Epithelial cell of esophagus (primary cell): ENCODE results near the gene KLF3.

ENCODE experiments used
- DNase-seq: peaks from one replicate; pipeline ENCODE4 v3.0.0; 2010; ENCODE audit warnings: low read depth
- H3K4me3 ChIP-seq: 2 replicates; pipeline ENCODE4 v1.5.1; 2011; ENCODE audit warnings: mild to moderate bottlenecking, low read length, control low read depth
- TF ChIP-seq, protein P1 (sequence below): IDR thresholded peaks from 2 replicates; pipeline ENCODE4 v1.5.1; 2011; ENCODE audit warnings: low read depth, mild to moderate bottlenecking, low read length, control low read depth, inconsistent platforms; ENCODE audit not compliant: insufficient read depth; ENCODE audit errors: missing control alignments

Gene KLF3

DNA sequence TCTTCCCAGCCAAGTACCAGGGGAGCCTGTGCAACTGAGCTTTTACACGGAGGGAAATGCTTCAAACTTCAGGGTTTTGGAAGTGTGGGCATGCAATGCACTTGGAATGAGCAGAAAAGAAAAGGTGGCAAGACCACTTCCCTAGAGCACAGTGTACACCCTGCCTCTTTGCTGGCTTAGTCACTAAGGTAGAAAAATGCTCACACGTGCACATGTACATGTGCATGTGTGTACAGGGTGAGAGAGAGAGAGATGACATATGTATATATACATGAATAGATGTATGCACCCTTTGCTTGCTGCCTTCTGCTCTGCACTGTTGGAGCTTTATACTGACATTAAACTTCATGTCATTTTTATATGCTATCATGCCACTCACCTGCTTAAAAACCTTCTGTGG lies 7.9 kb upstream of the KLF3 start:
- no peak overlapping the region for H3K4me3 ChIP-seq
- DNase-seq = no peak
- TF ChIP-seq, protein P1, sequence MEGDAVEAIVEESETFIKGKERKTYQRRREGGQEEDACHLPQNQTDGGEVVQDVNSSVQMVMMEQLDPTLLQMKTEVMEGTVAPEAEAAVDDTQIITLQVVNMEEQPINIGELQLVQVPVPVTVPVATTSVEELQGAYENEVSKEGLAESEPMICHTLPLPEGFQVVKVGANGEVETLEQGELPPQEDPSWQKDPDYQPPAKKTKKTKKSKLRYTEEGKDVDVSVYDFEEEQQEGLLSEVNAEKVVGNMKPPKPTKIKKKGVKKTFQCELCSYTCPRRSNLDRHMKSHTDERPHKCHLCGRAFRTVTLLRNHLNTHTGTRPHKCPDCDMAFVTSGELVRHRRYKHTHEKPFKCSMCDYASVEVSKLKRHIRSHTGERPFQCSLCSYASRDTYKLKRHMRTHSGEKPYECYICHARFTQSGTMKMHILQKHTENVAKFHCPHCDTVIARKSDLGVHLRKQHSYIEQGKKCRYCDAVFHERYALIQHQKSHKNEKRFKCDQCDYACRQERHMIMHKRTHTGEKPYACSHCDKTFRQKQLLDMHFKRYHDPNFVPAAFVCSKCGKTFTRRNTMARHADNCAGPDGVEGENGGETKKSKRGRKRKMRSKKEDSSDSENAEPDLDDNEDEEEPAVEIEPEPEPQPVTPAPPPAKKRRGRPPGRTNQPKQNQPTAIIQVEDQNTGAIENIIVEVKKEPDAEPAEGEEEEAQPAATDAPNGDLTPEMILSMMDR = no peak

DNA sequence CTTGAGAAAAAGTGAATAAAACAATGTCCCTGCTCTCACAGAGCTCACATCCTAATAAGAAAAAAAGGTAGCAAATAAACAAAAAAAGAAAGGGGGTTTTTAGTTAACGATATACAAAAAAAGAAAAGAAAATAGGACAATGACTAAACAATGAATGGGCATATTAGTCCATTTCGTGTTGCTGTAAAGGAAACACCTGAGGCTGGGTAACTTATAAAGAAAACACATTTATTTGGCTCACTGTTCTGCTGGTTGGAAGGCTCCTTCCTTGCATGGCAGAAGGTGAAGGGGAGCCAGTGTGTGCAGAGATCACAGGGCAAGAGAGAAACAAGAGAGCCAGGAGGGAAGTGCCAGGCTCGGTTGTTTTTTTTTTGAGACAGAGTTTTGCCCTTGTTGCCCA lies 4.7 kb upstream of the KLF3 start:
- TF ChIP-seq, protein P1 = no peak
- no peak for DNase-seq
- H3K4me3 ChIP-seq = no peak overlapping the region

DNA sequence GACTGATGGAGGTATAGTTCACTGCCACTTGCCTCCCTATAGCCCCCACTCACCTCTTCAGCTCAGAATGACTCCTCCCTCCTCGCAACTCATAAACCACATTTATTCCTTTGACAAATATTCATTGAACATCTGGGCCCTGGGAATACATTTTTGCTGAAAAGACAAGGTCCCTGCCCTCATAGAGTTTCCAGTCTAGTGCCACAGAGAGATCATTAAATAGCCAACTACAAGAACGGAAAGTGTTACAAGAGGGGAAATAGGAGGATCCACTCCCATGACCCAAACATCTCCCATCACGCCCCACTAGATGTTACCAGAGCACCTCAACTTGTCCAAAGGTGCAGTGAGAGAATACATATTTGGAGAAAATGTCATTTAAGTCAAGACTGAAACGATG lies 3.2 kb upstream of the KLF3 start:
- H3K4me3 ChIP-seq = no peak overlapping the region
- TF ChIP-seq, protein P1 = no peak
- DNase-seq = no peak

DNA sequence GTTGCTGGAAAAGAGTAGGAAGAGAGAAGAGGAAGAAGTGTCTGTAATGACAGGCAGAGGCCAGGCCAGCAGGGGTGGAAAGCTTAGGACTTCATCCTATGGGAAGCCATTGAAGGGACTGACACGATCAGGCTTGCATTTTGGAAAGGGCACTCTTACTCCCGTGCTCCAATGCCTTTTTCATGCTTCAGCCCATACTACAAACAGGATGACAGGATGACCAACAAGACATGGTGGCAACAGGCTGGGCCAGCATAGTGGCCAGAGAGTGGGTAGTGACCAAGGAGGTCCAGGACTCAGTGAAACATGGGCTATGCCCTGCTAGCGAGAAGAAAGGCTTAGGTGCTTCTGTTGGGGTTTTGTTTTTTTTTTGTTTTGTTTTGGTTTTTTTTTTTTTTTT lies 2.6 kb upstream of the KLF3 start:
- TF ChIP-seq, protein P1 = no peak
- no peak for DNase-seq
- no peak overlapping the region for H3K4me3 ChIP-seq

DNA sequence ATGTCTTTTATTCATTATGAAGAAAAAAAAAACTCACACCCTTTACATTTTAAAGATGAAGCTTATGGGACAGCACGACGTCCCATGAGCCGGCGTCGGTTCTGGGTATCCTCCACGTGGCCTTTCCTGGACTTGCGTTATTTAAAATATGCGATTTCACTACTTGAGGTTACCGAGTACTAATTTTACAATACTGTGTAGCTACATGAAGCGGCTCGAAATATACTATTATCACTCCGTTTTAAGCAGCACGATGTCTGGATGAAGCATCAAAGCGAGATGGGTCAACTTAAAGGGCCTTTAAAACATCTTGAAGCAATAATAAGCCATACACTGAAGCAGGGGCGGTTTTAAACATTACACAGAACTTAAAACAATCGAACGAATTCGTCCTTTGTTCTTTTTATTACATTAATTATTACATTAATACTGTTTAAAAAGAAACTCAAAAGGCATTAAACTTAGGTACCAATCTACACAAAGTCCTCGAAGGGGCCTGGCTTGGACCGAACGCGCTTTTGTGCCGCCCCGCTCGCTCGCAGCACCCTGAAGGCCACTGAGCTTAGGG lies 1.4 kb upstream of the KLF3 start:
- TF ChIP-seq, protein P1 = no peak
- no peak for DNase-seq
- peak overlapping the region; percentile 38 for H3K4me3 ChIP-seq

DNA sequence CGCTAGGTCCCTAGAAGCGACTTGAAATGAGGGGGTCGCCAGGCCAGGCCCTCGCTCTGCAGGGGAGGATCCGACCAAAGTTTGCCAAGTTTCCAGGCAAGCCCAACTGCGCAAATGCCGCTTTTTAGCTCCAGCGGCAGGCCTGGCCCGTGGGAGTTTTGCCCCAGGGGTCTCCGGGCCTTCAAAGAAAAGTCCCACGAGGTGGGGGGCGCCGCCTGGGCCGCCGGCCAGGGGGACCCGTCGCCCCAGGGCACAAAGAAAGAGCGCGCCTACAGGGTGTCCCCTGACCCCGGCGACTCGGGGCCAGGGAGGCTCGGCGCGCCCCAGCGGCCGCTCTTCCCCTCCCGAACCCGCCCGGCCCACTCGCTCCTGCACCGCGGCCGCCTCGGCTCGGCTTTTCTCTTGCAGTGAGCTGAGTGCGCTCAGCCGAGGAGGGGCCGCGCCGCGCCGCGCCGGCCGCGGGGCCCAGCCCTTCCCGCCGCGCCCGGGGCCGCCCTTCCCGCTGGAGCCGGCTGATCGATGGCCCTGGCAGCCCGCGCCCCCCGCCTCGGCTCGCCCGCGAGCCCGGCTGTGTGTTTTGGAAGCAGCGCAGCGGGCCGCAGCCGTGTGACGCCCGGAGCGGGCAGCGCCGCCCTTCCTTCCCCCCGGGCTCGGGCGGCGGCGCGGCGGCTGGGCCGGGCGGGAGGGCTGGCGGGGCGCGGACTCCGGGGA lies 754 bp upstream of the KLF3 start:
- TF ChIP-seq, protein P1 = no peak
- no peak for DNase-seq
- peak overlapping the region; percentile 38 for H3K4me3 ChIP-seq
